ENCODE measurements around the gene AAK1.

- TF ChIP-seq CTCF (IDR thresholded peaks at IDR 0.05), result no peak
- TF ChIP-seq EZH2phosphoT487 (IDR thresholded peaks at IDR 0.05), result no peak
Measured at GRCh38 chr2:69456154-69456553, 187.4 kb downstream of the AAK1 start.

Measured in neural progenitor cell (in vitro differentiated cells).